NCI-H1092 (cell line): ENCODE data around the gene C19orf44.
"Not testable (repeated sequence)": the region's sequence is repeated elsewhere in the genome, so short reads cannot be mapped to it uniquely, and the experiment has no call there.

Experiments used
- DNase-seq: peaks from one replicate; lab custom pipeline; 2025; lab: John Stamatoyannopoulos, UW

C19orf44 gene

GRCh38 chr19:16537111-16537510 lies 40.9 kb downstream of the C19orf44 start:
- DNase-seq = no peak

- DNase-seq = no peak
Measured at GRCh38 chr19:16540948-16541347, 44.8 kb downstream of the C19orf44 start.

- no peak for DNase-seq
Measured at GRCh38 chr19:16541526-16542044, 45.4 kb downstream of the C19orf44 start.

GRCh38 chr19:16542045-16542909 lies 46.1 kb downstream of the C19orf44 start, which contains the start of gene CHERP:
Gene CHERP (minus strand): TSS chr19:16542437. CDS start chr19:16542378, 59 bp downstream.
- peak; percentile 94 for DNase-seq

GRCh38 chr19:16542910-16543472 lies 46.8 kb downstream of the C19orf44 start:
- DNase-seq = no peak

GRCh38 chr19:16543734-16544133 lies 47.5 kb downstream of the C19orf44 start:
- DNase-seq = not testable (repeated sequence)

GRCh38 chr19:16544473-16545231 lies 48.5 kb downstream of the C19orf44 start:
- no peak for DNase-seq

GRCh38 chr19:16548956-16549355 lies 52.8 kb downstream of the C19orf44 start:
- DNase-seq = no peak

GRCh38 chr19:16551902-16552301 lies 55.7 kb downstream of the C19orf44 start:
- DNase-seq = not testable (repeated sequence)

GRCh38 chr19:16554776-16555175 lies 58.6 kb downstream of the C19orf44 start:
- no peak for DNase-seq

GRCh38 chr19:16559780-16560276 lies 63.6 kb downstream of the C19orf44 start:
- DNase-seq = no peak

- DNase-seq = no peak
Measured at GRCh38 chr19:16561382-16561781, 65.2 kb downstream of the C19orf44 start.

- DNase-seq = no peak
Measured at GRCh38 chr19:16562608-16563025, 66.4 kb downstream of the C19orf44 start.

GRCh38 chr19:16564842-16565241 lies 68.6 kb downstream of the C19orf44 start:
- DNase-seq = no peak

- DNase-seq = no peak
Measured at GRCh38 chr19:16566161-16566560, 70.0 kb downstream of the C19orf44 start.

GRCh38 chr19:16566702-16567101 lies 70.5 kb downstream of the C19orf44 start:
- DNase-seq = no peak

GRCh38 chr19:16569609-16570320 lies 73.6 kb downstream of the C19orf44 start:
- DNase-seq = no peak
